Kidney (tissue), 14 donors: ENCODE results near the gene MANSC1. TPM values are rescaled to one million over a fixed set of nuclear protein-coding genes. Genes with fewer than 3 reads are reported as not detected.

Experiments
- DNase-seq, 5 donors: peaks; one replicate each; pipeline ENCODE4 v3.0.0-alpha.2; 2013 to 2020
- FAIRE-seq: peaks from 2 replicates; lab custom pipeline; 2012; peaks lifted over from hg19 to GRCh38; lab: Jason Lieb, UNC
- H3K27ac ChIP-seq, 2 donors: one replicate each; pipeline ENCODE4 v1.7.0; 2013; ENCODE audit warnings: low read depth in 2 of 2, low read length in 2 of 2, inconsistent platforms in 1 of 2
- H3K27me3 ChIP-seq: one replicate; pipeline ENCODE4 v1.7.1; 2013; ENCODE audit warnings: low read length, inconsistent platforms; ENCODE audit not compliant: control insufficient read depth, insufficient read depth
- H3K36me3 ChIP-seq, 3 donors: one replicate each; pipeline versions ENCODE4 v1.7.0 to v1.7.1; 2013; ENCODE audit warnings: low read length in 3 of 3, control low read depth in 1 of 3, inconsistent platforms in 1 of 3; ENCODE audit not compliant: insufficient read depth in 3 of 3, control insufficient read depth in 2 of 3
- H3K4me1 ChIP-seq, 3 donors: one replicate each; pipeline versions ENCODE4 v1.7.0 to v1.7.1; 2013; ENCODE audit warnings: low read length in 3 of 3, inconsistent platforms in 1 of 3, low read depth in 1 of 3; ENCODE audit not compliant: control insufficient read depth in 2 of 3, insufficient read depth in 2 of 3
- H3K4me3 ChIP-seq, 3 donors: one replicate each; pipeline versions ENCODE4 v1.7.0 to v1.8.1; 2013; ENCODE audit warnings: low read length in 3 of 3, control low read depth in 1 of 3, inconsistent platforms in 1 of 3
- H3K9ac ChIP-seq, 3 donors: one replicate each; pipeline versions ENCODE4 v1.7.0 to v1.7.1; 2013; ENCODE audit warnings: low read length in 3 of 3, control low read depth in 1 of 3, inconsistent platforms in 1 of 3
- H3K9me3 ChIP-seq, 3 donors: one replicate each; pipeline versions ENCODE4 v1.7.0 to v1.7.1; 2013; ENCODE audit warnings: low read length in 3 of 3, control low read depth in 1 of 3, inconsistent platforms in 1 of 3; ENCODE audit not compliant: control insufficient read depth in 2 of 3, insufficient read depth in 1 of 3
- intact Hi-C: fragments of 100-400 bp; cut with DNase I; formaldehyde crosslinking; loops from one replicate; pipeline ENCODE4 v1.11.1; 2022
- polyA plus RNA-seq: library from polyadenylated mRNA; stranded (reverse); fragments of 350-450 nt; fragmentation: Illumina TruSeq; extraction: RNeasy Lipid Tissue Mini Kit (QIAGEN cat#74804); gene quantifications from one replicate; pipeline ENCODE4 v1.2.3, GENCODE V29; 2014; ENCODE audit warnings: low read depth, low replicate concordance; ENCODE audit not compliant: insufficient read depth
- total RNA-seq: library from RNA; stranded (reverse); fragmentation: NEBNext Ultra II Directional; extraction: Animal tissue kit (Norgen Biotek cat#: 25700); gene quantifications from one replicate; pipeline ENCODE4 v1.2.1, GENCODE V29; 2021
- TF ChIP-seq, protein P1 (sequence below): IDR thresholded peaks from 3 replicates; pipeline ENCODE4 v1.5.1; 2012; ENCODE audit warnings: mild to moderate bottlenecking, moderate library complexity, borderline replicate concordance; ENCODE audit not compliant: insufficient read depth; ENCODE audit errors: extremely low read depth
- donor health status: control.
- donor health status: control.
- donor health status: control.
- donor health status: control.
- donor health status: control.
- donor health status: DM: yes; HTN: yes; CAD: no.
- donor health status: Normal renal cell carcinoma (clear cell type).

Gene MANSC1
- total and polyA plus RNA-seq, 2 donors from 2014 or later: 14.1 to 38.7 TPM

DNA sequence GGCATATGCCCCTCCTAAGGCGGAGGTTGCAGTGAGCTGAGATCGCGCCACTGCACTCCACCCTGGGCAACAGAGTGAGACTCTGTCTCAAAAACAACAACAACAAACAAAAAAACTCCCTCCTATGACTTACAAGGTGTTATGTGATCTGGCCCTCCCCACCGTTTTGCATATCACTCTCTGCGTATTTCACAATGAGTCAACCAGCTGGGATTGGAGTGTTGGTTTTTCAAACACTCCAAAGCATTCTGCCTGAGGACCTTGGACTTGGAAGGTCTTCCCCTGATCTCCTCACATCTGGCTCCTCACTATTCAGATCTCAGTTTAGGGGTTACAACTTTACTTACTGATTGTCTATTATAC lies 14.0 kb downstream of the MANSC1 start:
- Histone ChIP-seq H3K9me3 (no peaks in the 10 kb centered on the region), H3K4me1 (peaks cover 0 to 8% (median 5%) of the 10 kb centered on the region in 3 donors), H3K27me3 (no peaks in the 10 kb centered on the region), H3K27ac (no peak overlapping the region), H3K9ac (no peak overlapping the region), H3K36me3 (no peaks in the 10 kb centered on the region), H3K4me3 (no peak overlapping the region)
- TF ChIP-seq, protein P1, sequence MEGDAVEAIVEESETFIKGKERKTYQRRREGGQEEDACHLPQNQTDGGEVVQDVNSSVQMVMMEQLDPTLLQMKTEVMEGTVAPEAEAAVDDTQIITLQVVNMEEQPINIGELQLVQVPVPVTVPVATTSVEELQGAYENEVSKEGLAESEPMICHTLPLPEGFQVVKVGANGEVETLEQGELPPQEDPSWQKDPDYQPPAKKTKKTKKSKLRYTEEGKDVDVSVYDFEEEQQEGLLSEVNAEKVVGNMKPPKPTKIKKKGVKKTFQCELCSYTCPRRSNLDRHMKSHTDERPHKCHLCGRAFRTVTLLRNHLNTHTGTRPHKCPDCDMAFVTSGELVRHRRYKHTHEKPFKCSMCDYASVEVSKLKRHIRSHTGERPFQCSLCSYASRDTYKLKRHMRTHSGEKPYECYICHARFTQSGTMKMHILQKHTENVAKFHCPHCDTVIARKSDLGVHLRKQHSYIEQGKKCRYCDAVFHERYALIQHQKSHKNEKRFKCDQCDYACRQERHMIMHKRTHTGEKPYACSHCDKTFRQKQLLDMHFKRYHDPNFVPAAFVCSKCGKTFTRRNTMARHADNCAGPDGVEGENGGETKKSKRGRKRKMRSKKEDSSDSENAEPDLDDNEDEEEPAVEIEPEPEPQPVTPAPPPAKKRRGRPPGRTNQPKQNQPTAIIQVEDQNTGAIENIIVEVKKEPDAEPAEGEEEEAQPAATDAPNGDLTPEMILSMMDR: no peak
- intact Hi-C loops: loop anchor here (10.0 kb wide), 1 partner anchor 251 kb away; no protein-coding TSS in a partner anchor
- DNase-seq: no peak
- FAIRE-seq: no peak

DNA sequence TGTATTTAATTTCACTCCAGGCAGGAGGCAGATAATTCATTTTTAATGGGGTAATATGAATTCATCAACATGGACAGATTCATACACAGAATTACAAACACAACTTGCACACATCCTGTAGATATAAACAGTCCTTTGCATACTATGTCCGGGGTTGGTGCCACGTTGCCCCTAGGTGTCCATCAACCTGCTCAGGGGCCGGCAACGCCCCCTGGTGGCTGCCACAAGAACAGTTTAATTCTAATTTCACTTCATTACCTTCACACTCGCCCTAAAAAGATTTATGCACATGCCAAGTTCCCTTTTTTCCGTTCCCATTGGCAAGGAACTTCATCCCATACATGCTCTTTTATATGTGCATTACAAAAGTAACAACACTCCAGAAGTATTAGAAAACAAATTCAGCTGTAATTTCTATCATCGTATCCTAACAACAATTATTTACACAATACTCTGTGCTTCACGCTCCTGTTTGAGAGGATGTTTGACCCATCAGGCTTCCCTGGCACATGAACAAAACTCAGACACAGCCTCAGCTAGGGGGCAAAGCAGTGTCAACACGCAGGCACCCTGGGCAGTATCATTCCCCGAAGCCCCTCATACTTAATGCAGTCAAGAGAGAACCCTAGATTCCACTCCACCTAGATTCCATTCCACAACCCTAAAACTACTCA lies 15.5 kb downstream of the MANSC1 start:
- Histone ChIP-seq H3K9ac (no peak overlapping the region), H3K4me3 (no peak overlapping the region), H3K36me3 (peaks cover 0 to 2% (median 0%) of the 10 kb centered on the region in 3 donors), H3K9me3 (no peaks in the 10 kb centered on the region), H3K27me3 (no peaks in the 10 kb centered on the region), H3K27ac (no peak overlapping the region), H3K4me1 (peaks cover 0 to 8% (median 5%) of the 10 kb centered on the region in 3 donors)
- TF ChIP-seq, protein P1: peak; percentile 76
- intact Hi-C loops: loop anchor here (10.0 kb wide), 1 partner anchor 250 kb away; no protein-coding TSS in a partner anchor
- DNase-seq (peak in 3 of 5 donors; percentile 50 to 58 (median 50)), FAIRE-seq (no peak)

DNA sequence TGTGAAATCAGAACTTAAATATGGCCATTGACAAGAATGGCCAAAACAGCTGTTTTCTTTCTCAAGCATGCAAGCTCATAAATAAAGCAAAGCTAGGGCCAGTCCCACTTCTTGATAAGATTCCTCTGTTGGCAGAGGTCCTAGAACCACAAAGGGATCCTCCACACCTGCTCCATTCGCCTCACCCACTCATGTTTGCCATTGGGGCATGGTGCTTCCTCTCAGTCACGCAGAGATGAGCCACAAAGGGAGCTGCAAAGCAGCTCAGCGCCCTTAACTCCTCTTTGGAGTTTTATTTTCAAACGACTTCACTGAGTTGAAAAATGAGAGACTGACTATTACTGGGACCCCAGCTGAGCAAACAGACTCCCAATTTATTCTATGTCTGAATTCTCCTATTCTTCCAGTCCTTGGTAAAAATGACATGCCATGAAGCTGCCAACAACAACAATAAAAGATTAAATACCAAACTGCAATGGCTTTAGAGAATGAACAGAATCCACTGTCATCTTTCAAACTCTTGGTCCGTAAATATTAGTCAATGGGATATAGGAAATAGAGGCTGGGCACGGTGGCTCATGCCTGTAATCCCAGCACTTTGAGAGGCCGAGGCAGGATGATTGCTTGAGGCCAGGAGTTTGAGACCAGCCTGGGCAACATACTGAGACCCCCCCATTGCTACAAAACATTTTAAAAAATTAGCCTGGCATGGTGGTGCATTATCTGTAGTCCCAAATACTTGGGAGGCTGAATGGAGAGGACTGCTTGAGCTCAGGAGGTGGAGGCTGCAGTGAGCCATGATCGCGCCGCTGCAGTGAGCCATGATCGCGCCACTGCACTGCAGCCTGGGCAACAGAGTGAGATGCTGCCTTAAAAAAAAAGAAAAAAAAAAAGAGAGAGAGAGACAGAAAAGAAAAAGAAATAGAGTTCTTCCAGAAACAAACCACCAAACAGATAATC lies 16.4 kb downstream of the MANSC1 start:
- no peak overlapping the region for H3K9ac ChIP-seq
- H3K36me3 ChIP-seq: peaks cover 0 to 2% (median 0%) of the 10 kb centered on the region in 3 donors
- H3K27ac ChIP-seq: no peak overlapping the region
- DNase-seq: peak in 3 of 5 donors; percentile 31 to 82 (median 58)
- H3K4me3 ChIP-seq: no peak overlapping the region
- TF ChIP-seq, protein P1: no peak
- intact Hi-C loops: loop anchor here (10.0 kb wide), 1 partner anchor 249 kb away; no protein-coding TSS in a partner anchor
- H3K27me3 ChIP-seq: no peaks in the 10 kb centered on the region
- no peaks in the 10 kb centered on the region for H3K9me3 ChIP-seq
- peaks cover 0 to 8% (median 5%) of the 10 kb centered on the region in 3 donors for H3K4me1 ChIP-seq
- no peak for FAIRE-seq
